ENCODE measurements around the gene CAMTA2.
"Not testable (repeated sequence)": the region's sequence is repeated elsewhere in the genome, so short reads cannot be mapped to it uniquely, and the experiment has no call there.

The CAMTA2 gene

GRCh38 chr17:4986951-4987766 lies at the start of gene CAMTA2:
Gene CAMTA2, minus strand, starts transcription at chr17:4987675. Its CDS starts 1,453 bp downstream, at chr17:4986222.
- DNase-seq: peak; percentile 25

GRCh38 chr17:5035315-5035714 lies 47.8 kb upstream of the CAMTA2 start, which contains the start of gene SLC52A1:
Gene SLC52A1, minus strand, starts transcription at chr17:5035426. Its CDS starts 820 bp downstream, at chr17:5034606.
- DNase-seq: no peak

GRCh38 chr17:5034651-5035050 lies 47.2 kb upstream of the CAMTA2 start:
- DNase-seq: no peak

- no peak for DNase-seq
Measured at GRCh38 chr17:5034063-5034462, 46.6 kb upstream of the CAMTA2 start.

- no peak for DNase-seq
Measured at GRCh38 chr17:5033352-5034015, 46.0 kb upstream of the CAMTA2 start.

- no peak for DNase-seq
Measured at GRCh38 chr17:5032865-5033264, 45.4 kb upstream of the CAMTA2 start.

GRCh38 chr17:5031365-5032082 lies 44.0 kb upstream of the CAMTA2 start:
- DNase-seq: peak; percentile 37

GRCh38 chr17:5030168-5030567 lies 42.7 kb upstream of the CAMTA2 start:
- DNase-seq: not testable (repeated sequence)

GRCh38 chr17:5027916-5028315 lies 40.4 kb upstream of the CAMTA2 start:
- no peak for DNase-seq

GRCh38 chr17:5027299-5027698 lies 39.8 kb upstream of the CAMTA2 start:
- DNase-seq: no peak

- DNase-seq: no peak
Measured at GRCh38 chr17:5024604-5025003, 37.1 kb upstream of the CAMTA2 start.

GRCh38 chr17:5023588-5024147 lies 36.2 kb upstream of the CAMTA2 start:
- DNase-seq: no peak

- DNase-seq: no peak
Measured at GRCh38 chr17:5022171-5022711, 34.8 kb upstream of the CAMTA2 start.

- DNase-seq: no peak
Measured at GRCh38 chr17:5020502-5021023, 33.1 kb upstream of the CAMTA2 start.

- DNase-seq: no peak
Measured at GRCh38 chr17:5019475-5019956, 32.0 kb upstream of the CAMTA2 start.

GRCh38 chr17:5014357-5014756 lies 26.9 kb upstream of the CAMTA2 start:
- DNase-seq: no peak

GRCh38 chr17:5011928-5012327 lies 24.5 kb upstream of the CAMTA2 start:
- DNase-seq: no peak

- DNase-seq: no peak
Measured at GRCh38 chr17:5003214-5003867, 15.9 kb upstream of the CAMTA2 start.

GRCh38 chr17:5002121-5002788 lies 14.8 kb upstream of the CAMTA2 start:
- no peak for DNase-seq

- DNase-seq: no peak
Measured at GRCh38 chr17:5000237-5000639, 12.8 kb upstream of the CAMTA2 start.

- no peak for DNase-seq
Measured at GRCh38 chr17:4999430-5000093, 12.1 kb upstream of the CAMTA2 start.

Measured in NCI-H774 (cell line).